GM21367 (cell line): ENCODE data around the gene SLC7A7.
A peak's percentile ranks its signal among the peaks of the same experiment; 100 is the strongest.
"Not testable (repeated sequence)": the region's sequence is repeated elsewhere in the genome, so short reads cannot be mapped to it uniquely, and the experiment has no call there.

Experiments used
- ATAC-seq: cut with Tn5 transposase; IDR thresholded peaks from one replicate; pipeline ENCODE4 v1.9.1; 2021; ENCODE audit not compliant: unreplicated experiment

SLC7A7 gene

GRCh38 chr14:22844221-22845102 lies 29.2 kb upstream of the SLC7A7 start:
- ATAC-seq = no peak

GRCh38 chr14:22843123-22843925 lies 28.1 kb upstream of the SLC7A7 start:
- no peak for ATAC-seq

DNA sequence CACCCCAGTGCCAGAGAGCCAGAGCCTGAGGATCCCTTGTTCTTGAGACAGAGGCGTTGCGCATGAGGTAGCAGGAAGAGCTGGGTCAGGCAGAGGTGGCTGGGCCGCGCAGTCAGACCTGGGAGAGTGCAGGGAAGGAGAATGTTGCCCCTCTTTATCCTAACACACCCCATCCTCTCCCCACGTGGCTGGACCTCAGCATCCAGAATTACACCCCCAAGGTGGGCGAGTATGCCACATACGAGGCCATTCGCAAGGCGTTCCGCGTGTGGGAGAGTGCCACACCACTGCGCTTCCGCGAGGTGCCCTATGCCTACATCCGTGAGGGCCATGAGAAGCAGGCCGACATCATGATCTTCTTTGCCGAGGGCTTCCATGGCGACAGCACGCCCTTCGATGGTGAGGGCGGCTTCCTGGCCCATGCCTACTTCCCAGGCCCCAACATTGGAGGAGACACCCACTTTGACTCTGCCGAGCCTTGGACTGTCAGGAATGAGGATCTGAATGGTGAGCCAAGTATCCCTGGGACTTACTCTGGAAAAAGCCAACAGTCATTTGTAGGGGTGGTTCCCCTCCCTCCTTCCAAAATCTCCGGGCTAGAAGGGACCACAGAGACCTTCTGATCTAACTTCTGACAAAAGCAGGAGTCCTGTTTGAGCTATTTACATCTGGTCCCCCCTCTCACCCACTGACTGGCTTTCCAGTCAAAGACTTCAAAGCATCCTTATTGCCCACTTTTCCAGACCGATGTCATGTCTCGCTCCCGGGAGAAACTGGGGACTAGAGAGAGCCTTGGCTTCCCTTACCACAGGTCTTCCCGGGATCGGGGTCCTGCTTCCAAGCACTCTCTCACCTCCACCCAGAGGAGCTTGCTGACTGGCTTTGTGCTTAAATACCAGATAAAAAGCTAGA lies 27.2 kb upstream of the SLC7A7 start:
- ATAC-seq = no peak

DNA sequence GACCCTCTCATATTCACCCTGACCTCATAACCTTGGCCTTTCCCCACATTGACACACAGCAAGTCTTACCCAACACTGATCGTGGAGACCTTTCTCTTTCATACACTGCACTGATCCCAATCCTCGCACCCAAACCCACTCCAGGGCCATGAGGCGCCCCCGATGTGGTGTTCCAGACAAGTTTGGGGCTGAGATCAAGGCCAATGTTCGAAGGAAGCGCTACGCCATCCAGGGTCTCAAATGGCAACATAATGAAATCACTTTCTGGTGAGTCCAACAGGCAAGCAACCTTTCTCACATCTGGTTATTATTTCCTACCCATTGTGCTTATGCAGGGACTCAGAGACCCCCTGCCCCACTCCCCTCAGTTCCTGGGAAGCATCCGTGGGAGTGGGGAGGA lies 26.5 kb upstream of the SLC7A7 start:
- ATAC-seq = no peak

DNA sequence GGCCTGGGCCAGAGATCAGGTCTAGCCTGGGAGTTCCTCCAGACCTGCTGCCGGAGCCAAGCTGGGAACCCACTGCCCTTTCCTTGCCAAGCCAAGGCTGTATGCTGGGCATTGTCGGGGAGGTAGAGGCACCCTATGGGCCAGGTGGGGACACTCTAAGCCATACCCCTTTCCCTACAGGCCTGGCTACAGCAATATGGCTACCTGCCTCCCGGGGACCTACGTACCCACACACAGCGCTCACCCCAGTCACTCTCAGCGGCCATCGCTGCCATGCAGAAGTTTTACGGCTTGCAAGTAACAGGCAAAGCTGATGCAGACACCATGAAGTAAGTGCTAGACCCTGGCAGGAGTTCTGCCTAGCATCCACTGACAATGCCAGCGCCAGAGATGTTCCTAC lies 26.1 kb upstream of the SLC7A7 start:
- no peak for ATAC-seq

- ATAC-seq = no peak
Observed at GRCh38 chr14:22839159-22839779, 24.0 kb upstream of the SLC7A7 start.

GRCh38 chr14:22838631-22839041 lies 23.4 kb upstream of the SLC7A7 start:
- ATAC-seq = no peak

- ATAC-seq = no peak
Observed at GRCh38 chr14:22837750-22838538, 22.7 kb upstream of the SLC7A7 start.

GRCh38 chr14:22837114-22837749 lies 22.0 kb upstream of the SLC7A7 start:
- no peak for ATAC-seq

DNA sequence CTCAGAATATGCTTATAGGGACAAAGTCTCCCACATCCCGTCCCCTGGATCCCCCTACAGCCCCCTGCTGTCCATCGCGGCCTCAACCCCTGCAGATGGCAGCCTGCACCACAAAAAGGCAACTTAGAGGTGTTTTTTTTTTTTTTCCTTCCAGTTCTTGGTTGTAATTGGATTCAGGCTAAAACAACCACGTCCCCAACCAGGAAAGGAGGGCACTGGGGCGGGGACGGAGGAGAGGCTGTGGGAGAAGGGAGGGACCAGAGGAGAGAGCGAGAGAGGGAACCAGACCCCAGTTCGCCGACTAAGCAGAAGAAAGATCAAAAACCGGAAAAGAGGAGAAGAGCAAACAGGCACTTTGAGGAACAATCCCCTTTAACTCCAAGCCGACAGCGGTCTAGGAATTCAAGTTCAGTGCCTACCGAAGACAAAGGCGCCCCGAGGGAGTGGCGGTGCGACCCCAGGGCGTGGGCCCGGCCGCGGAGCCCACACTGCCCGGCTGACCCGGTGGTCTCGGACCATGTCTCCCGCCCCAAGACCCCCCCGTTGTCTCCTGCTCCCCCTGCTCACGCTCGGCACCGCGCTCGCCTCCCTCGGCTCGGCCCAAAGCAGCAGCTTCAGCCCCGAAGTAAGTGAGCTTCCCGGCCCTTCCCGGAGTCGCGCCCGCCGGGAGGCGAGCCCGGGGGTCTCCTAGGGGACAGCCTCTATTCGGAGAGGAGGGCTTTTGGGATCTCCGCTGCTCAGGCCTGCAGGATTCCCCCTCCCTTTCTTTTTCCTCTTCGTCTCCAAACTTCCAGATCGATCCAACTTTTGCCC lies 21.3 kb upstream of the SLC7A7 start, which contains the start of gene MMP14:
MMP14 (plus strand) TSS at position 285 of the 813 bp plus-strand sequence; CDS start at position 518, 233 bp downstream.
- ATAC-seq = no peak

DNA sequence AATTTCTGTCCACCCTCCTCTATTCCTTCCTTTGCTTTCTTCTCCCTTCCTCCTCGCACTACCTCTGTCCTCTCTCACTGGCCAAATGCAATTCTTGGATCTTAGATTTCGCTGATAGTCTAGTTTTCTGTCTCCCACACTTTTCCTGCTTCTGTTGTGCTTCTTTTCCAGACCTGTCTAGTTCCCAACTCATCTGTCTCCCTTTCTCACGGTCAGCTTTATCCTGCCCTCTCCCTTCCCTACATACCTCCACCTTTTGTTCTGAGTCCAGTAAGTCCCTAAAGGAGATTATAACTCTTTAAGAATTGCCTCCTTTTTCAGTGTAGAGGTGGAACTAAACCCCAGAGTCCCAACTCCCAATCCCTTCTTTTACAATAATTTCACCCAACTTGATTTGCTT lies 20.3 kb upstream of the SLC7A7 start:
- ATAC-seq = no peak

DNA sequence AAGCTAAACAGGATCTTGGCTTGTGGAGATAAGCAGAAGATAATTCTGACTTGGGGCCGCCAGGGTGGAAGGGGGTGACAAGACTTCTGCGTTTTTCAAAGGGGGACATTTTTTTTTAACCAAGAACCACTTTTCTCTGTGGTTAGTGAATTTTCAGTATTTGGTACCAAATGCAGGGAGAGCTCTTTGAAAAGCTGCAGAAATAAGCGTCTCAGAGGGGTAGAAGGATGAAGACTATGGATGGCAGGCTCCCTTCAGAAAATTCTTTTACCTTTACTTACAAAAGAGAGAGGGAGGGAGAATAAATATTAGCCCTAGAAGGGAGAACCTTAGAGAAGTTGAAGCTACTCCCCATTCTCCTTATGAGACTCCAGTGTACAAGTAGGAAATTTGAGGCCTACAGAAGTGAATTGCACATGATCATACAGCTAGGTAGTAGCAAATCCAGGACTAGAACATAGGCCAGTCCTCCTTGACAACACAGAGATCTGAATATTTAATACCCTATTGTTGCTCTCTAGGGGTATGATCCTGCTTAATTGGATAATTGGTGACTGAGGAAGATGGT lies 15.3 kb upstream of the SLC7A7 start:
- ATAC-seq = no peak

DNA sequence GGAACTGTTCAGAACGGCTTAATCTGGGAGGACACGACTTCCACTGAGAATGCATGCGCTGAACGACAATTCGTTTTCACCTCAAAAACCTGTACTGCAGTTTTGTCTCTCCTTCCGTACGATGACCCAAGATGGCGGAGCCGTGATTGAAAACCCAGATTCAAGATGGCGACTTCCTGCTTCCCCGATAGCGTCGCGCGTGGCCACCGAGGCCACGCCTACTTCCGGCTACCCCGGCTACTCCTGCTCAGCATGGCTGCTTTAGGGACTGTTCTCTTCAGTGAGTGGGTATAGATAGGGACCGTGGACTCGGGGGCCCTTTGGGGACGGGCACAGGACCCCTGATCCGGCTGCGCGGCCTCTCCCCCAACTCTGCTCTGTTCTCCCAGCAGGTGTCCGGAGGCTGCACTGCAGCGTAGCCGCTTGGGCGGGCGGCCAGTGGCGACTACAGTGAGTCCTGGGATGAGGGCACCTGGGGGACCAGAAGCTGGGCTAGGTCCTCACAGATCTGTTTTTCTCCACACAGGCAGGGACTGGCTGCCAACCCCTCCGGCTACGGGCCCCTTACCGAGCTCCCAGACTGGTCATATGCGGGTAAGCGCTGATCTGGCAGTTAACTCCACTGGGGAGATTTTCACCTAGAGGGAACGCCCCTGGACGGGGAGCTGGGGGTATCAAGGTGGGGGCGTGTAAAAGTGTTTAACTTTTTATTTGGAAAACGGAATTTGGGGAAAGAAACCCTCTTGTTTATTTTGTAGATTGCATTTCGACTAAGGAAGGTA lies 14.6 kb upstream of the SLC7A7 start, which contains the start of gene MRPL52:
MRPL52 (plus strand) TSS at position 227 of the 782 bp plus-strand sequence; CDS start at position 253, 26 bp downstream.
- peak; percentile 87 for ATAC-seq

GRCh38 chr14:22829076-22829660 lies 13.9 kb upstream of the SLC7A7 start:
- not testable (repeated sequence) for ATAC-seq

DNA sequence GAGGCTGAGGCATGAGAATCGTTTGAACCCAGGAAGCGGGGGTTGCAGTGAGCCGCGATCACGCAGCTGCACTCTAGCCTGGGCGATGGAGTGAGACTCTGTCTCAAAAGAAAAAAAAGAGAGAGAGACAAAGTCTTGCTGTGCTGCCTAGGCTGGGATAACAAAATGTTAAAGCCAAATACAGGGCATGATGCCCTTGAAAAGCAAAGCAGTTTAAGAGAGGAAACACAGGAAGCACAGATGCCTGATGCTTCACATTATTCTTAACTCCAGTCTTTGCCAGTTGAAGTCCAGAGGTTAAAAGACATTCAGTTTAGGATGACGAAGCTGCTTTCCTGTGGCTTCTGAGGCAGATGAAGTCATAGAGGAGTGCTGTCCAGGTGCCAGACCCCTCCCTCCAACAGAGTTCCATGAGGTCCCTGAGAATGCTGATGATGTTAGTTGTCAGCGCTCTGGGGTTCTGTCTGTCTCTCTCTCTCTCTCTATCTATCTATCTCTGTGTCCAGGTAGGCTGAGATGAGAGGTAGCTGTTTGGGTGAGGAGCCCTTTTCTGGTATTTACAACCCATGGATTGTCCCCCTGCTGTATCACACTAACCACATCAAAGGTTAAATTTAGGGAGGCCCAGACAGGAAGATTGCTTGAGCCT lies 9.6 kb upstream of the SLC7A7 start:
- no peak for ATAC-seq

- peak; percentile 41 for ATAC-seq
Observed at GRCh38 chr14:22822571-22823098, 7.4 kb upstream of the SLC7A7 start.
